ENCODE results near the gene TMEM14C.

The TMEM14C gene

GRCh38 chr6:10769419-10769818, 46.5 kb downstream of the TMEM14C start:
- no peak for TF ChIP-seq CTCF (IDR thresholded peaks at IDR 0.05; ENCODE audit: low read length, missing control alignments)
- H3K4me3 ChIP-seq (replicated peaks; ENCODE audit: low read depth, low read length) = no peak overlapping the region
- DNase-seq (ENCODE audit: low read depth) = no peak

- no peak for TF ChIP-seq CTCF (IDR thresholded peaks at IDR 0.05; ENCODE audit: low read length, missing control alignments)
- DNase-seq (ENCODE audit: low read depth) = no peak
- H3K4me3 ChIP-seq (replicated peaks; ENCODE audit: low read depth, low read length) = no peak overlapping the region
Observed at GRCh38 chr6:10771371-10771894, 48.6 kb downstream of the TMEM14C start.

- no peak overlapping the region for H3K4me3 ChIP-seq (replicated peaks; ENCODE audit: low read depth, low read length)
- no peak for TF ChIP-seq CTCF (IDR thresholded peaks at IDR 0.05; ENCODE audit: low read length, missing control alignments)
- DNase-seq (ENCODE audit: low read depth) = no peak
Observed at GRCh38 chr6:10778230-10778629, 55.4 kb downstream of the TMEM14C start.

- no peak for DNase-seq (ENCODE audit: low read depth)
- no peak overlapping the region for H3K4me3 ChIP-seq (replicated peaks; ENCODE audit: low read depth, low read length)
- TF ChIP-seq CTCF (IDR thresholded peaks at IDR 0.05; ENCODE audit: low read length, missing control alignments) = no peak
Observed at GRCh38 chr6:10779076-10779475, 56.2 kb downstream of the TMEM14C start.

All from fibroblast of pulmonary artery (primary cell).